ENCODE data around the gene RPTOR.

Gene RPTOR

GRCh38 chr17:80902197-80902962 is 357.7 kb downstream of the RPTOR start:
- DNase-seq (ENCODE audit: low read depth in 2 of 2, low spot score in 1 of 2): no peak

- DNase-seq (ENCODE audit: low read depth in 2 of 2, low spot score in 1 of 2): no peak
These were observed 358.4 kb downstream of the RPTOR start for GRCh38 chr17:80902963-80903611.

- DNase-seq (ENCODE audit: low read depth in 2 of 2, low spot score in 1 of 2): no peak
These were observed 359.6 kb downstream of the RPTOR start for GRCh38 chr17:80904036-80904753.

GRCh38 chr17:80905586-80906230 is 361.1 kb downstream of the RPTOR start:
- DNase-seq (ENCODE audit: low read depth in 2 of 2, low spot score in 1 of 2): no peak

- DNase-seq (ENCODE audit: low read depth in 2 of 2, low spot score in 1 of 2): no peak
These were observed 362.0 kb downstream of the RPTOR start for GRCh38 chr17:80906364-80907259.

- DNase-seq (ENCODE audit: low read depth in 2 of 2, low spot score in 1 of 2): no peak
These were observed 362.6 kb downstream of the RPTOR start for GRCh38 chr17:80907281-80907680.

- no peak for DNase-seq (ENCODE audit: low read depth in 2 of 2, low spot score in 1 of 2)
These were observed 363.6 kb downstream of the RPTOR start for GRCh38 chr17:80908211-80908610.

GRCh38 chr17:80908776-80909175 is 364.1 kb downstream of the RPTOR start:
- DNase-seq (ENCODE audit: low read depth in 2 of 2, low spot score in 1 of 2): no peak

GRCh38 chr17:80909635-80910034 is 365.0 kb downstream of the RPTOR start:
- DNase-seq (ENCODE audit: low read depth in 2 of 2, low spot score in 1 of 2): no peak

- DNase-seq (ENCODE audit: low read depth in 2 of 2, low spot score in 1 of 2): no peak
These were observed 365.4 kb downstream of the RPTOR start for GRCh38 chr17:80910043-80910442.

- DNase-seq (ENCODE audit: low read depth in 2 of 2, low spot score in 1 of 2): no peak
These were observed 367.8 kb downstream of the RPTOR start for GRCh38 chr17:80912476-80912875.

GRCh38 chr17:80913928-80914821 is 369.5 kb downstream of the RPTOR start:
- no peak for DNase-seq (ENCODE audit: low read depth in 2 of 2, low spot score in 1 of 2)

GRCh38 chr17:80916246-80916645 is 371.6 kb downstream of the RPTOR start:
- no peak for DNase-seq (ENCODE audit: low read depth in 2 of 2, low spot score in 1 of 2)

- no peak for DNase-seq (ENCODE audit: low read depth in 2 of 2, low spot score in 1 of 2)
These were observed 373.3 kb downstream of the RPTOR start for GRCh38 chr17:80917716-80918560.

- DNase-seq (ENCODE audit: low read depth in 2 of 2, low spot score in 1 of 2): no peak
These were observed 374.1 kb downstream of the RPTOR start for GRCh38 chr17:80918731-80919130.

- no peak for DNase-seq (ENCODE audit: low read depth in 2 of 2, low spot score in 1 of 2)
These were observed 375.0 kb downstream of the RPTOR start for GRCh38 chr17:80919331-80920311.

- DNase-seq (ENCODE audit: low read depth in 2 of 2, low spot score in 1 of 2): no peak
These were observed 375.8 kb downstream of the RPTOR start for GRCh38 chr17:80920441-80920840.

Measured in stimulated activated CD8-positive, alpha-beta memory T cell treated with anti-CD3 and anti-CD28 coated beads, Interleukin-4, amount 100 ng/mL, for 1 hour (primary cell).